Vagina (tissue), 2 donors: ENCODE data around the gene TBC1D7. TPM values are rescaled to one million over a fixed set of nuclear protein-coding genes. Genes with fewer than 3 reads are reported as not detected.
A peak's percentile ranks its signal among the peaks of the same experiment; 100 is the strongest.

Experiments used
- DNase-seq, 2 donors: peaks; one replicate each; pipeline ENCODE4 v3.0.0-alpha.2; 2017; ENCODE audit errors: extremely low spot score in 2 of 2
- H3K27ac ChIP-seq: fragments of 200-600 bp; sonication (generic); one replicate; pipeline ENCODE4 v1.5.1; 2019
- H3K27me3 ChIP-seq: fragments of 200-600 bp; sonication (generic); one replicate; pipeline ENCODE4 v1.5.1; 2019
- H3K36me3 ChIP-seq, 2 donors: fragments of 200-600 bp; sonication (generic); one replicate each; pipeline ENCODE4 v1.5.1; 2017 to 2019
- H3K4me1 ChIP-seq: fragments of 200-600 bp; sonication (generic); one replicate; pipeline ENCODE4 v1.5.1; 2019
- H3K4me3 ChIP-seq, 2 donors: fragments of 200-600 bp; sonication (generic); 1 replicate in 1 of 2; 2 replicates in 1 of 2; pipeline ENCODE4 v1.5.1; 2016 to 2019
- H3K9me3 ChIP-seq: fragments of 200-600 bp; sonication (generic); one replicate; pipeline ENCODE4 v1.5.1; 2019
- CTCF ChIP-seq, 3 experiments: fragments of 450-650 bp in 2 of 3; fragments of 200-600 bp in 1 of 3; sonication (generic) in 1 of 3; IDR thresholded peaks; one replicate each; pipeline ENCODE4 v1.5.1; 2017 to 2019; ENCODE audit warnings: antibody characterized with exemption in 3 of 3, mild to moderate bottlenecking in 2 of 3, moderate library complexity in 2 of 3
- POLR2A ChIP-seq, 2 donors: fragments of 450-650 bp; IDR thresholded peaks; one replicate each; pipeline ENCODE4 v1.6.1; 2017; ENCODE audit warnings: antibody characterized with exemption in 2 of 2, mild to moderate bottlenecking in 2 of 2, moderate library complexity in 2 of 2
- POLR2AphosphoS5 ChIP-seq, 2 donors: sonication (generic); formaldehyde crosslinking; IDR thresholded peaks; one replicate each; pipeline ENCODE4 v1.9.0; 2017; ENCODE audit warnings: antibody characterized with exemption in 2 of 2, mild to moderate bottlenecking in 2 of 2, low read depth in 1 of 2; ENCODE audit not compliant: insufficient read depth in 1 of 2
- intact Hi-C: fragments of 100-400 bp; cut with DNase I; formaldehyde crosslinking; loops from one replicate; pipeline ENCODE4 v1.15.1; 2023
- total RNA-seq: library from RNA; depleted of rRNA; stranded (reverse); fragments of >200 nt; gene quantifications from one replicate; pipeline ENCODE4 v1.2.3, GENCODE V29; 2016

TBC1D7 gene
- total RNA-seq, 1 donor from 2014 or later = 13.0 TPM

DNA sequence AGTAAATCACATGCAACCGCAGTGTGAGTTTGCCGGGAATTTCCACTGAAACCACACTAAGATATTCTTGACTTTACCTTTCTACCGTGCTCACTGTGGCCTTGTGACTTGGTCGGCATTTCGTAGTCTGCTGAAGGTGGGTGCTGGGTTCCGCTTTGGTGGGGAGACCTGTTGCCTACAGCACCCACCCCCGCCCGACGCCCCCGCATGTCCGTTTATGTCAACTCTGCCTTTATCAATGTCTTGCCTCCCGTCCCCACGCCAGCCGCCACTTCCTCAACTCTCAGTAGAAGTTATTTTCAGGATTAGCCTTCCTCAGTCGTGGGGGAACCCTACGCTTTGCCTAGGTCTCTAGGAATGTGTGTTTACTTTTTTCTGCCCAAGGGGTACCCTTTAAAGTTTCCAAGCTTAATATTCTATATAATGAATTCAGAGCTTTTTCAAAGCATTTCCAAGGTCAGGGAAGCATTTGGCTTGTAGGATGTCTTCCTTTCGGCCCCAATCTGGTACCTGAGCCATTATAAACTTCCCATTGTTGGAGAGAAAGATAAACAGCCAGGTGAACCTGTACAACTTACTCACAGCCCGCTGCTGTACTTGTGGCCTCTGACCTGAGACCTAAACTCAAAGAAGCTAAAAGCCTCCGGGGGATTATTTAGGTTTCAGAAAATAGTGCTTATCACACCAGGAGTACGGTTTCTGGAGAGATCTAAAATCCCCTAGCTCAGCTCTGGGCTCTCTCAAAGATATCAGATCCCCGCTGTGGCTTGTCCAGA, 54.2 kb downstream of the TBC1D7 start:
- H3K27ac ChIP-seq = no peak overlapping the region
- no peak overlapping the region for H3K4me3 ChIP-seq
- H3K27me3 ChIP-seq = no peaks in the 10 kb centered on the region
- TF ChIP-seq POLR2AphosphoS5 (IDR thresholded peaks at IDR 0.05; ENCODE audit: insufficient read depth in 1 of 2, low read depth in 1 of 2) (no peak), CTCF (IDR thresholded peaks at IDR 0.05) (no peak), POLR2A (IDR thresholded peaks at IDR 0.05) (no peak)
- DNase-seq = no peak
- intact Hi-C loops = no loop called here
- H3K4me1 ChIP-seq = peaks cover 6% of the 10 kb centered on the region
- H3K9me3 ChIP-seq = no peaks in the 10 kb centered on the region
- H3K36me3 ChIP-seq = no peaks in the 10 kb centered on the region

- intact Hi-C loops = no loop called here
- Histone ChIP-seq H3K4me3 (no peak overlapping the region), H3K4me1 (peaks cover 14% of the 10 kb centered on the region), H3K36me3 (no peaks in the 10 kb centered on the region), H3K9me3 (no peaks in the 10 kb centered on the region), H3K27me3 (no peaks in the 10 kb centered on the region), H3K27ac (no peak overlapping the region)
- no peak for DNase-seq
- TF ChIP-seq POLR2AphosphoS5 (IDR thresholded peaks at IDR 0.05; ENCODE audit: insufficient read depth in 1 of 2, low read depth in 1 of 2) (no peak), POLR2A (IDR thresholded peaks at IDR 0.05) (no peak), CTCF (IDR thresholded peaks at IDR 0.05) (no peak)
Observed at GRCh38 chr6:13273202-13273930, 55.0 kb downstream of the TBC1D7 start.

DNA sequence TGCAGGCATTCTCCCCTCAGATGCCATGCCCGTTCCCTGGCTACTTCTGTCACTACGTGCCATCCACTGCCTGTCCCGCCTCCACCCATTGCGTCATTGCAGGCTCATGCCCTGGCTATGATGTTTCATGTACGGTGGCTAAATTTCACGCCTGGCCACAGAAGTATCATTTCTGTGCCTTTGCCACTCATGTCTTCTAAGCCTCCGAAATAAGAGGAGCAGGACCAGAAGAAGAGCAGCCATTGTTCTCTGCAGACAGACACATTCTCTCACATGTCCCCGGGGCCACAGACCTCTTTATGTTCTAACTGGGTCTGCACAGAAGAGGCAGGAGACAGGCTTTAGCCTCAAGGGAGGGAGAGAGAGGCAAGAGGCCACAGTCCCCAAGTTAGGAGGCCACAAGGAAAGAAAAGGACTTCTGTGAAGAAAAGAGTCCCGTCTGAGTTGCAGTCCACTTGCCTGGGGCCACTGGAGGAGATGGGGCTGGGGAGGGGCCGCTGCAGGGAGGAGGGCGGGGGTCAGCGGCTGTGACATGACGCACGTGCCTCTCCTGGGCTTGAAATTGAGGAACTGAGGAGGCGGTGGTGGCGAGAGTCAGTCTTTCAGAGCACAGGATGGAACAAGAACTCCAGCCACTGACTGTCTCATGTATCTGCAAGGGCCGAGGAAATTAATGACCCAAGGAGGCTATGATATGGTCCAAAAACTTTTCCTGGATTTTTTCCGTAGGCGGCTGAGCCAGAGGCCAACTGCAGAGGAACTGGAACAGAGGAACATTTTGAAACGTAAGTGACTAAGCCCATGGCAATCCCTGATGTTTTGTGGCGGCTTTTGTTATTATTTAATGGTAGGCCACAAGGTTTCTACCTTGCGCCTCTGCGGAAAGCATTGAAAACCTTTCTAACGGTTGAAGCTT, 55.9 kb downstream of the TBC1D7 start:
- TF ChIP-seq CTCF (IDR thresholded peaks at IDR 0.05) = no peak
- no peak for TF ChIP-seq POLR2A (IDR thresholded peaks at IDR 0.05)
- no peak for TF ChIP-seq POLR2AphosphoS5 (IDR thresholded peaks at IDR 0.05; ENCODE audit: insufficient read depth in 1 of 2, low read depth in 1 of 2)
- Histone ChIP-seq H3K4me3 (no peak overlapping the region), H3K4me1 (peaks cover 15% of the 10 kb centered on the region), H3K36me3 (no peaks in the 10 kb centered on the region), H3K9me3 (no peaks in the 10 kb centered on the region), H3K27me3 (no peaks in the 10 kb centered on the region), H3K27ac (no peak overlapping the region)
- intact Hi-C loops = no loop called here
- no peak for DNase-seq

DNA sequence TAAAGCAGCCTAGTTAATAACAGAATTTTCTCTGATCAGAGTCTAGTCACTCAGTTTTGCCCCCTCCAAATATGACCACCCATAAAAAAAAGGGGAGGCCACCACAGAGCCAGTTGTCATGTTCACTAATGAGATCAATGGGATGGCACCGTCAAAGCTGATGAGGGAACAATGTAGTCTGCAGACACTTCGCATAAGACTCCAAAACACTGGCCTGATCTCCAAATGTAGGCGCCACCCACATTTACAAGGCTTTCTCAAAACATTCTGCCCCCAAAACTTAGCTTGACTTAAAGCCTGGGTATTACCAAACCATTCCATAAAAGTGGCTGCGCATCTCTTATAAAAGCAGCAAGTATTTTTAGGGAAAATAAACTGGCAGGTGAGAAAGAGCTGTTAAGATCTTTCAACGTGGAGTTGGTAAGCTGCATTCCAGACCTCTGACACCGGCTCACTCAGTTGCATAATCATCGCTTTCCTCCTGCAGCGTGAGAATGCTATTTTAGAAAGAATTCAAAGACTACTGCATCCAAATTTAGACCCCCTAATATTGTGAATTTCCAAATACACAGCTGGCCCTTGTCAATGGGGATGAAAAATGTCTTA, 59.3 kb downstream of the TBC1D7 start:
- DNase-seq = no peak
- Histone ChIP-seq H3K27me3 (no peaks in the 10 kb centered on the region), H3K36me3 (no peaks in the 10 kb centered on the region), H3K4me1 (peaks cover 15% of the 10 kb centered on the region), H3K27ac (peak overlapping the region; percentile 17), H3K9me3 (no peaks in the 10 kb centered on the region), H3K4me3 (no peak overlapping the region)
- intact Hi-C loops = no loop called here
- no peak for TF ChIP-seq POLR2AphosphoS5 (IDR thresholded peaks at IDR 0.05; ENCODE audit: insufficient read depth in 1 of 2, low read depth in 1 of 2)
- TF ChIP-seq POLR2A (IDR thresholded peaks at IDR 0.05) = no peak
- no peak for TF ChIP-seq CTCF (IDR thresholded peaks at IDR 0.05)
